Astrocyte (in vitro differentiated cells and primary cell): ENCODE results near the gene CAPS2. TPM values are rescaled to one million over a fixed set of nuclear protein-coding genes. Genes with fewer than 3 reads are reported as not detected.

ENCODE experiments used
- DNase-seq: peaks from one replicate; pipeline ENCODE4 v3.0.0-alpha.2; 2010; ENCODE audit warnings: low read depth
- FAIRE-seq: peaks from 2 replicates; lab custom pipeline; 2011; peaks lifted over from hg19 to GRCh38; lab: Jason Lieb, UNC
- H2AFZ ChIP-seq: 2 replicates; pipeline ENCODE4 v1.6.0; 2012; ENCODE audit warnings: low read depth, low read length, inconsistent platforms
- H3K27ac ChIP-seq: 2 replicates; pipeline ENCODE4 v1.5.1; 2011; ENCODE audit warnings: low read depth, low read length, inconsistent platforms
- H3K27me3 ChIP-seq: 2 replicates; pipeline ENCODE4 v1.6.0; 2011; ENCODE audit warnings: low read length, inconsistent platforms; ENCODE audit not compliant: insufficient read depth
- H3K36me3 ChIP-seq: 2 replicates; pipeline ENCODE4 v1.5.1; 2011; ENCODE audit warnings: low read length, inconsistent platforms; ENCODE audit not compliant: insufficient read depth
- H3K4me1 ChIP-seq: 2 replicates; pipeline ENCODE4 v1.5.1; 2011; ENCODE audit warnings: low read length, inconsistent platforms; ENCODE audit not compliant: insufficient read depth
- H3K4me2 ChIP-seq: 2 replicates; pipeline ENCODE4 v1.6.0; 2012; ENCODE audit warnings: low read length, inconsistent platforms
- H3K4me3 ChIP-seq: 2 replicates; pipeline ENCODE4 v1.5.1; 2011; ENCODE audit warnings: low read depth, mild to moderate bottlenecking, low read length, inconsistent platforms; ENCODE audit not compliant: insufficient read depth
- H3K79me2 ChIP-seq: 2 replicates; pipeline ENCODE4 v1.6.0; 2012; ENCODE audit warnings: mild to moderate bottlenecking, low read length, inconsistent platforms; ENCODE audit not compliant: insufficient read depth
- H3K9ac ChIP-seq: 2 replicates; pipeline ENCODE4 v1.6.0; 2012; ENCODE audit warnings: mild to moderate bottlenecking, low read length, inconsistent platforms
- H3K9me3 ChIP-seq: 2 replicates; pipeline ENCODE4 v1.5.1; 2012; ENCODE audit warnings: low read depth, mild to moderate bottlenecking, low read length, inconsistent platforms; ENCODE audit not compliant: insufficient read depth
- H4K20me1 ChIP-seq: 2 replicates; pipeline ENCODE4 v1.6.0; 2012; ENCODE audit warnings: low read length, inconsistent platforms; ENCODE audit not compliant: insufficient read depth
- H3K27ac Mint-ChIP-seq: one replicate; pipeline ENCODE4 v1.8.0; 2021; ENCODE audit warnings: mild to moderate bottlenecking, mixed read lengths; ENCODE audit not compliant: unreplicated experiment
- H3K27me3 Mint-ChIP-seq: one replicate; pipeline ENCODE4 v1.8.0; 2021; ENCODE audit warnings: low read depth, mixed read lengths; ENCODE audit not compliant: unreplicated experiment
- H3K36me3 Mint-ChIP-seq: one replicate; pipeline ENCODE4 v1.8.0; 2021; ENCODE audit warnings: low read depth, mixed read lengths; ENCODE audit not compliant: unreplicated experiment
- H3K4me1 Mint-ChIP-seq: one replicate; pipeline ENCODE4 v1.8.0; 2021; ENCODE audit warnings: low read depth, mixed read lengths; ENCODE audit not compliant: unreplicated experiment
- H3K4me3 Mint-ChIP-seq: one replicate; pipeline ENCODE4 v1.8.0; 2021; ENCODE audit warnings: mild to moderate bottlenecking, moderate library complexity, mixed read lengths; ENCODE audit not compliant: unreplicated experiment
- H3K9me3 Mint-ChIP-seq: one replicate; pipeline ENCODE4 v1.8.0; 2021; ENCODE audit warnings: mild to moderate bottlenecking, mixed read lengths; ENCODE audit not compliant: unreplicated experiment
- CTCF ChIP-seq: IDR thresholded peaks from 2 replicates; pipeline ENCODE4 v1.5.1; 2011; ENCODE audit warnings: low read depth, mild to moderate bottlenecking, inconsistent platforms, low read length, moderate library complexity; ENCODE audit not compliant: insufficient read depth
- EZH2 ChIP-seq: IDR thresholded peaks from 2 replicates; pipeline ENCODE4 v1.6.1; 2012; ENCODE audit warnings: mild to moderate bottlenecking, low read length, inconsistent platforms; ENCODE audit not compliant: insufficient read depth
- total RNA-seq: library from RNA; stranded (reverse); gene quantifications from 2 replicates; pipeline ENCODE4 v1.2.1, GENCODE V29; 2021

Gene CAPS2
- total RNA-seq, 1 donor from 2014 or later: 3.1 TPM

GRCh38 chr12:75294797-75295196 is 35.3 kb downstream of the CAPS2 start:
- H3K4me1 Mint-ChIP-seq: no peaks in the 10 kb centered on the region
- H3K79me2 ChIP-seq: no peaks in the 10 kb centered on the region

GRCh38 chr12:75294336-75294735 is 35.8 kb downstream of the CAPS2 start:
- Histone ChIP-seq H3K27ac (no peak overlapping the region), H3K79me2 (no peaks in the 10 kb centered on the region), H2AFZ (no peak overlapping the region), H3K4me2 (no peak overlapping the region), H3K36me3 (no peaks in the 10 kb centered on the region), H3K4me3 (no peak overlapping the region), H3K9me3 (no peaks in the 10 kb centered on the region), H3K27me3 (no peaks in the 10 kb centered on the region), H3K4me1 (no peaks in the 10 kb centered on the region), H3K9ac (no peak overlapping the region), H4K20me1 (no peaks in the 10 kb centered on the region)
- Mint-ChIP-seq H3K4me3 (no peak overlapping the region), H3K36me3 (no peaks in the 10 kb centered on the region), H3K27me3 (no peaks in the 10 kb centered on the region), H3K9me3 (no peaks in the 10 kb centered on the region), H3K27ac (no peak overlapping the region), H3K4me1 (no peaks in the 10 kb centered on the region)
- no peak for TF ChIP-seq EZH2
- no peak for TF ChIP-seq CTCF
- no peak for DNase-seq
- no peak for FAIRE-seq

More at GRCh38 chr12:75294797-75295196, 35.3 kb downstream of the CAPS2 start:
- Histone ChIP-seq H3K36me3 (no peaks in the 10 kb centered on the region), H3K27ac (no peak overlapping the region), H3K9me3 (no peaks in the 10 kb centered on the region), H3K4me3 (no peak overlapping the region), H3K27me3 (no peaks in the 10 kb centered on the region), H3K9ac (no peak overlapping the region), H3K4me1 (no peaks in the 10 kb centered on the region), H3K4me2 (no peak overlapping the region), H4K20me1 (no peaks in the 10 kb centered on the region), H2AFZ (no peak overlapping the region)
- no peaks in the 10 kb centered on the region for H3K9me3 Mint-ChIP-seq
- no peak for DNase-seq
- FAIRE-seq: no peak
- no peak for TF ChIP-seq CTCF
- TF ChIP-seq EZH2: no peak
- no peaks in the 10 kb centered on the region for H3K27me3 Mint-ChIP-seq
- H3K36me3 Mint-ChIP-seq: no peaks in the 10 kb centered on the region
- H3K4me3 Mint-ChIP-seq: no peak overlapping the region
- H3K27ac Mint-ChIP-seq: no peak overlapping the region

DNA sequence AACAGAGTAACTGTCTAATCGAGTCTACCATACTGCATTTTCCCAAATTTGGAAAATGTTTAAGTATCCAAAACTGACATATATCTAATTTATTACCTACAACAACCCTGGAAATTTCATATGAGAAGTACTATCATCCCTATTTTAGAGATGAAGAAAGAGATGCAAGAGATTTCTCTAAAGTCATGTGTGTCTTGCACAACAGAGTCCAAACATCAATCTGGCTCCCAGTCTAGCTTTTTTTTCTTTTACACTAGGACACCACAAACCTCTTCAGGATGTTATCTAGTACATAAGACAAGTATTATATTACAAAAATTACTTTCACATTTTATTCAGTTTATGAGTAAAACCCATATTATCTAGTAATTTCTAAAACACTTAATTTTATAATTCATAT is 39.1 kb downstream of the CAPS2 start:
- no peaks in the 10 kb centered on the region for H4K20me1 ChIP-seq
- H3K27ac ChIP-seq: no peak overlapping the region
- no peaks in the 10 kb centered on the region for H3K4me1 ChIP-seq
- H3K27me3 Mint-ChIP-seq: no peaks in the 10 kb centered on the region
- H3K4me1 Mint-ChIP-seq: peaks cover 3% of the 10 kb centered on the region
- H3K4me3 Mint-ChIP-seq: no peak overlapping the region
- H3K4me2 ChIP-seq: no peak overlapping the region
- H3K9me3 ChIP-seq: no peaks in the 10 kb centered on the region
- no peaks in the 10 kb centered on the region for H3K36me3 ChIP-seq
- no peak overlapping the region for H3K4me3 ChIP-seq
- FAIRE-seq: no peak
- H3K9me3 Mint-ChIP-seq: no peaks in the 10 kb centered on the region
- no peak overlapping the region for H2AFZ ChIP-seq
- H3K27me3 ChIP-seq: no peaks in the 10 kb centered on the region
- no peak overlapping the region for H3K27ac Mint-ChIP-seq
- DNase-seq: no peak
- no peak overlapping the region for H3K9ac ChIP-seq
- no peaks in the 10 kb centered on the region for H3K36me3 Mint-ChIP-seq
- no peaks in the 10 kb centered on the region for H3K79me2 ChIP-seq
- no peak for TF ChIP-seq EZH2
- no peak for TF ChIP-seq CTCF
